GM20431 (cell line): ENCODE results near the gene UTP20.
"Not testable (repeated sequence)": the region's sequence is repeated elsewhere in the genome, so short reads cannot be mapped to it uniquely, and the experiment has no call there.

Experiments
- in situ Hi-C: fragments of 300-500 bp; cut with MseI, MboI; formaldehyde crosslinking; loops from one replicate; pipeline ENCODE4 v1.15.0; 2020; ENCODE audit warnings: low sequenced_read_pairs; ENCODE audit not compliant: unreplicated experiment

Gene UTP20

DNA sequence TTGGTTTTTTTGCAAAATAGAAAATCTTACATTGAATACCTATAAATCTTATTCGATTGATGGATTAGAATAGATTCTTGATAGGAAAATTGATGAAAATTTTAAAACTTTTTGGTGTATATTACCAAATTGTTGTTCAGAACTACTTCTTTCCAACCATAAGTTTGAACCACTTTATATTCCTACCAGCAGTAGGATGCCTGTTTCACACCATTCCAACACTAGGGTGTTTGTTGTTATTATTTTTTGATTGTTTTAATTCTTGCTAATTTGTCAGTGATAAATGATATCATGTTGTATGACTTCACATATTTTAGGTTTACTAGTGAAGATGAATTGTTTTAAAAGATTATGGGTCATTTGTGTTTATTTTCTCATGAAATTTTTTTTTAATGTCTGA is 43.4 kb downstream of the UTP20 start:
- in situ Hi-C loops = no loop called here

DNA sequence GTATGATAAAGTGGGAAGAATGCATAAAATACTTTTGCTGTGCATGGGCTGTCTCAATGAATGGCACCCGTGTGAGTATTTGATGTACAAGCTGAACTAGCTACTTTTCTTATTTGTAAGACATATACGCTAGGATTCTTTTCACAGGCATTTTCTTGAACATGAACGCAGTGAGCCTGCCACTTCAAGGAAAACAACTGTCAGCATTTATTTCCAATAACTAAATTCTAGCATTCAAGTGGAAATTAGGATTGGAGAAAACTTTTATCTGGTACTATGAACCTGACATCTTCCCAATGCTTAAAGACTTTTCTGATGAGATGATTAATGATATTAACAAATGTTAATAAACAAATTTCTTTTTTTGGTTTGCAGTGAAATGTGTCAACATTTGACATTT is 45.7 kb downstream of the UTP20 start:
- in situ Hi-C loops = no loop called here

DNA sequence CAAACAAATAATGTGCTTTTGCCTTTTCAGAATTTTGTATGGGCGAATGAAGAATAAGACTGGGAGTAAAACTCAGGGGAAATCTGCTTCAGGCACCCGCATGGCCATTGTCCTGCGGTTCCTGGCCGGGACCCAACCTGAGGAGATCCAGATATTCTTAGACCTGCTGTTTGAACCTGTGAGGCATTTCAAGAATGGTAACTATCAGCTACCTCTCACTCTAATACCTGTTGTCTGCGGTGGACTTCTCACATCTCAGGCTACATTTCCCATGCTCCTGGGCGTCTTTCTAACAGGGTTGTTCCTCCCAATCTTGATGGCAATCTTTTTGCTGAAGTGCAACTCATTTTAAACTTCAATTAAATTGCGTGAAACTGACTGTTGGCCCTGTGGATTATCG is 47.1 kb downstream of the UTP20 start:
- in situ Hi-C loops = no loop called here

DNA sequence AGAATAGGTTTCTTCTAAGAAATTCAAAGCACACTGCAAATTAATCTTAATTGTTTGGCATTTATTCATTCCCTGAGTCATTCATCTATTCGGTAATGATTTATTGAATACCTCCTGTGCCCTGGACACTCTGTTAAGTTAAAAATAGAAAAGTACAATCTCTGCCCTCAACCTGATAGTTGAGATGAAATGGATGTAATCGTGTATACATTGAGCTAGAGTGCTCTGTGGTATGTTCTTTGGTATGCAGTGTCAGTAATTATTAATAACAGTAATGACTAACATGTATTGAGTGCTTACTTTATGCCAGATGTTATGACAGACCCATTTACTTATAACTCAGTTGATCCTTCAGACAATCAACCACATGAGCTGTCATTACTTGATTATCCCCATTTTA is 47.6 kb downstream of the UTP20 start:
- in situ Hi-C loops = no loop called here

- in situ Hi-C loops = no loop called here
Measured at GRCh38 chr12:101328917-101329316, 49.0 kb downstream of the UTP20 start.

DNA sequence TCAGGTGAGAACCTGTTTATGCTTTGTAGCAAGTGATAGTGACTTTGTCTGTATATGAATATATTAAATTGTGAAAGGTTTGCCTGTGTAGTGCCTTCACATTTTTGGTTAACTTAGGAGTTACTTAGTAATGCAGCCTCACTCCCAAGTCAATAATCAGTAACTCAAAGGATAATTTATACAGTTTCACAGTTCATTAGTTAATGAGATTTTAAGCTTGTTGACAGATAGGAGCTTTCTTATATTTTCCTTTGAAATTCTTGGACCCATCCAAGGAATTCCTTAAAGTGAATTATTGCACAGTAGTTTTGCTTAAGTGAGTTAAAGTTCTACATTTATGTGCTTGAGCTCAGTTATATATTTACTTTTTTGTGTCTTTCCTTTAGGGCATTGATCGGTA is 50.7 kb downstream of the UTP20 start:
- in situ Hi-C loops = no loop called here

DNA sequence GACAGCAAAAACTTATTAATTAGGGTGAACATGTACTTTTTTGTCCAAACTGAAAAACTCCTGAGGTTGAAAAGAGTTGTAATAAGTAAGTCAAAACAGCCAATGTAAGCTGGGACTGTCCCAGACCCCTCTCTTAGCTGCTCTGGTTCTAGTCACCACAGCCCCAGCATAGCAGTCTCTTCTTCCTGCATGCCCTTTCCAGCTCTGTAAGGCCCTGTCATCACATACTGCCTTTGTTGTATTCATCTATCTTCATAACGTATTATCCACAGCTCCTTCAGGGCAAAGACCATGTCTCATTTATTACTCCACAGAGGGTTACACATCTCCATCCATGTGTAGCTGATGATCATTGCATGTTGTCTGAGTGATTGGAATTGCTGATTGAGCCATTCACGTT is 56.5 kb downstream of the UTP20 start:
- in situ Hi-C loops = no loop called here

DNA sequence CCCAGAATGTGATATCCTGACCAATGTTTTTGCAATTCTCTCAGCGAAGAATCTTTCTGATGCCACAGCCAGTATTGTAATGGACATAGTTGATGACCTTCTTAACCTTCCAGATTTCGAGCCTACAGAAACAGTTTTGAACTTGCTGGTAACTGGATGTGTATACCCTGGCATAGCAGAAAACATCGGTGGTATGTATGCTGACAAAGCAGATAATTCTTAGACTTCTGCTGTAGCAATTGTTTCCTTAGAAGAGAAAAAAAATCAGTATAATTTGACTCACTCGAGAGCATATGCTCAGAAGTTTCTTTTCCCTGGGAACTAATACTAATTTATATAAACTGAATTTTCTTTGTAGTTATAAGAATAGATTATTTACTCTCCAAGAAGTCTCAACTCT is 58.2 kb downstream of the UTP20 start:
- in situ Hi-C loops = no loop called here

- in situ Hi-C loops = no loop called here
Measured at GRCh38 chr12:101343893-101344292, 64.0 kb downstream of the UTP20 start.

DNA sequence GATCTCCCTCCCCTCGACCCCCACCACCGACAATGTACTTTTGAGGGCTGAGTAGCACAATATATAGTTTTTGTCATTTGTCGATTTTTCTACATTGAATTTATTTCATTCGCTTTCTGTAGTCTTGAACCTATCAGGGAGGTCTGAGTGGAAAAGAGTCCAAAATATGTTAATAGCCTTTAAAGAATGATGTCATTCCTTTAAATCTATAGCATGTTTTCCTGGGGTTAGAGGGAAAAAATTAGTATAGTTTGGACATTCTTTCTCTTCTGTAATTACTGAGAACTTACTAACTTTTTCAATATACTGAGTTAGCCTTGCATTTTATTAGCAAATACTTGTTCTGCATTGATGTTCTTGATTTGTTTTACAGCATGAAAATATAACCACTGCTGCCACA is 71.8 kb downstream of the UTP20 start:
- in situ Hi-C loops = no loop called here

DNA sequence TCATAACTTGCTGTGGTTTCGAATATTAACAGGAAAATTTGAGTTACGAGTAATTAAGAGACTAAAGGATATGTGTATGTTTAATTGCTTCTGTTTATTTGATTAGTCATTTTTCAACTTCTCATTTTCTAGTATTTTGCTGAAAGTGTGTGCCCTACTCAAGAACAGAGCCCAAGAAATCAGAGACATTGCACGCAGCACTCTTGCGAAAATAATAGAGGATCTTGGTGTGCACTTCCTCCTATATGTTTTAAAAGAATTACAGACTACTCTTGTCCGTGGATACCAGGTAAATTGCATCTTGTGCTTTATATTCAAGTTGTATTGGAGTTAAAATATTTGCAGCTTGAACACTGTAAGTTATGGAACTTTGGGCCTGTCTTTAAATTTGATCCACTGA is 76.9 kb downstream of the UTP20 start:
- in situ Hi-C loops = no loop called here

- in situ Hi-C loops = no loop called here
Measured at GRCh38 chr12:101361455-101361854, 81.5 kb downstream of the UTP20 start.

GRCh38 chr12:101368016-101368415 is 88.1 kb downstream of the UTP20 start:
- in situ Hi-C loops = no loop called here

DNA sequence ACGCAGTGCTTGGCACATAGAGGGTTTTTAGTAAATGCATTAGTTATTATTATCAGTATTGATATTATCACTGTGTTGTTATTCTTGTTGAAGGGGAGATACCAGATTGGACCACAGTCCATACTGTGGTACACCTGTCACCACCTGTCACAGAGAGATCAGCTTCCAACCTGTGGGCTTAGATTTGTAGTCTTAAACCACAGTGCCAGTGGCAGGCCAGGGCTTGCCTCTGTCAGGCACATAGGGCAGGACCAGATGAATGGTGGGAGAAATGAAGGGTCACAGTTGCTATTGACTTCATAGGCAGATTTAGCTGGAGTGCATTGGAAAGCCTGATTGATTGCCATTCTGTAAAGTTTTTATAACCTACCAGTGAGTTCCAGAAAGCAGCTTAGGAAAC is 92.5 kb downstream of the UTP20 start:
- in situ Hi-C loops = no loop called here

GRCh38 chr12:101375573-101375972 is 95.7 kb downstream of the UTP20 start:
- in situ Hi-C loops = no loop called here

DNA sequence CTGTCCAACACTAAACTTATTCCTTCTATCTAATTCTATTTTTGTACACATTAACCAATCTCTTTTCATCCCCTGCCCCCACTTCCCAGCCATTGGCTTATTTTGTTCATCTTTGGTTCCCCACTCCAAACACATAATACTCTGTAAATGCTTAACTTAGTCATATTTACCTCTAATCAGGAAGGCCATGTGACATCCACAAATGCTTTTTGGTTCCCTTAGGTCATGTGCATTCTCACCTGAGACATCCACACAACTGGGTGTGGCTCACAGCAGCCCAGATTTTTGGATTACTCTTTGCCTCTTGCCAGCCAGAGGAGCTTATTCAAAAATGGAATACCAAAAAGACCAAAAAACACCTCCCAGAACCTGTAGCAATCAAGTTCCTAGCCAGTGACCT is 99.2 kb downstream of the UTP20 start:
- in situ Hi-C loops = no loop called here

DNA sequence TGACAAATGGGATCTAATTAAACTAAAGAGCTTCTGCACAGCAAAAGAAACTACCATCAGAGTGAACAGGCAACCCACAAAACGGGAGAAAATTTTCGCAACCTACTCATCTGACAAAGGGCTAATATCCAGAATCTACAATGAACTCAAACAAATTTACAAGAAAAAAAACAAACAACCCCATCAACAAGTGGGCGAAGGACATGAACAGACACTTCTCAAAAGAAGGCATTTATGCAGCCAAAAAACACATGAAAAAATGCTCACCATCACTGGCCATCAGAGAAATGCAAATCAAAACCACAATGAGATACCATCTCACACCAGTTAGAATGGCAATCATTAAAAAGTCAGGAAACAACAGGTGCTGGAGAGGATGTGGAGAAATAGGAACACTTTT is 111.3 kb downstream of the UTP20 start:
- in situ Hi-C loops = not testable (repeated sequence)

GRCh38 chr12:101407049-101407435 is 127.1 kb downstream of the UTP20 start:
- in situ Hi-C loops = no loop called here

- in situ Hi-C loops = no loop called here
Measured at GRCh38 chr12:101407436-101408345, 127.8 kb downstream of the UTP20 start, which contains the start of gene ARL1. TSS of gene ARL1 (minus strand) at chr12:101407772. CDS start at chr12:101407645, 127 bp downstream.

- in situ Hi-C loops = not testable (repeated sequence)
Measured at GRCh38 chr12:101410169-101410568, 130.3 kb downstream of the UTP20 start.

GRCh38 chr12:101414533-101415119 is 134.7 kb downstream of the UTP20 start:
- in situ Hi-C loops = no loop called here

DNA sequence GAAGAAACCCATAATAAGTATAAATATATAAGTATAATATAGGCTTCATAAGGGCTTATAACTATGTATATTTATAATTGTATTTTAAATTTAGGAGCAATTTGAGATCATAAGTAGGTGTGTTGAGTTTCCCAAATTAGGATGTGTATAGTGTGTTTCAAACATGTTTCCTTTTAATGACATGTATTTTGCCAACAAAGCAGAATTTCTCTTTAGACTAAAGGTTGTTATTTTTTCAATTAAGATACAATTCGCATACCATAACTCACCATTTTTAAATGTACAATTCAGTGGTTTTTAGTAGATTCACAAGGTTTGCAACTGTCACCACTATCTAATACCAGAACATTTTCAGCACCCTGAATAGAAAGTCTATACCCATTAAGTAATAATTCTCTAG is 135.3 kb downstream of the UTP20 start:
- in situ Hi-C loops = no loop called here
